ENCODE results near the gene CRLF3.

Gene CRLF3

GRCh38 chr17:30796016-30796415 is 28.5 kb downstream of the CRLF3 start:
- no peak for TF ChIP-seq CTCF (IDR thresholded peaks at IDR 0.05; ENCODE audit: extremely low read depth, insufficient read depth, missing control alignments)
- in situ Hi-C loops (cut with MboI; ENCODE audit: low pct_unique_long_range_greater_than_20kb, low sequenced_read_pairs, unreplicated experiment): no loop called here

GRCh38 chr17:30794372-30794771 is 30.1 kb downstream of the CRLF3 start:
- in situ Hi-C loops (cut with MboI; ENCODE audit: low pct_unique_long_range_greater_than_20kb, low sequenced_read_pairs, unreplicated experiment): no loop called here

More at GRCh38 chr17:30796016-30796415, 28.5 kb downstream of the CRLF3 start:
- peak; percentile 35 for DNase-seq (ENCODE audit: low spot score)

GRCh38 chr17:30793282-30793977 is 31.1 kb downstream of the CRLF3 start:
- in situ Hi-C loops (cut with MboI; ENCODE audit: low pct_unique_long_range_greater_than_20kb, low sequenced_read_pairs, unreplicated experiment): no loop called here
- no peak for DNase-seq (ENCODE audit: low spot score)
- no peak for TF ChIP-seq CTCF (IDR thresholded peaks at IDR 0.05; ENCODE audit: extremely low read depth, insufficient read depth, missing control alignments)

More at GRCh38 chr17:30794372-30794771, 30.1 kb downstream of the CRLF3 start:
- TF ChIP-seq CTCF (IDR thresholded peaks at IDR 0.05; ENCODE audit: extremely low read depth, insufficient read depth, missing control alignments): no peak
- no peak for DNase-seq (ENCODE audit: low spot score)

- in situ Hi-C loops (cut with MboI; ENCODE audit: low pct_unique_long_range_greater_than_20kb, low sequenced_read_pairs, unreplicated experiment): no loop called here
- TF ChIP-seq CTCF (IDR thresholded peaks at IDR 0.05; ENCODE audit: extremely low read depth, insufficient read depth, missing control alignments): no peak
- DNase-seq (ENCODE audit: low spot score): peak; percentile 27
Observed at GRCh38 chr17:30790279-30790678, 34.2 kb downstream of the CRLF3 start.

- no peak for DNase-seq (ENCODE audit: low spot score)
- no peak for TF ChIP-seq CTCF (IDR thresholded peaks at IDR 0.05; ENCODE audit: extremely low read depth, insufficient read depth, missing control alignments)
- in situ Hi-C loops (cut with MboI; ENCODE audit: low pct_unique_long_range_greater_than_20kb, low sequenced_read_pairs, unreplicated experiment): no loop called here
Observed at GRCh38 chr17:30788918-30789317, 35.6 kb downstream of the CRLF3 start.

GRCh38 chr17:30782206-30782605 is 42.3 kb downstream of the CRLF3 start:
- TF ChIP-seq CTCF (IDR thresholded peaks at IDR 0.05; ENCODE audit: extremely low read depth, insufficient read depth, missing control alignments): no peak
- in situ Hi-C loops (cut with MboI; ENCODE audit: low pct_unique_long_range_greater_than_20kb, low sequenced_read_pairs, unreplicated experiment): no loop called here
- no peak for DNase-seq (ENCODE audit: low spot score)
